DOHH2 (cell line): ENCODE measurements around the gene POLK.

ENCODE experiments used
- H3F3A ChIP-seq: fragments of 200-600 bp; sonication (generic), shearing (Covaris generic); 2 replicates; pipeline ENCODE4 v1.6.0; 2016; ENCODE audit warnings: antibody characterized with exemption, mild to moderate bottlenecking; ENCODE audit not compliant: control insufficient read depth, insufficient read depth
- H3K27ac ChIP-seq: fragments of 200-600 bp; sonication (generic); 2 replicates; pipeline ENCODE4 v1.5.1; 2014; ENCODE audit warnings: low read depth, mild to moderate bottlenecking, low read length, moderate library complexity
- H3K27me3 ChIP-seq: fragments of 200-600 bp; sonication (generic); 2 replicates; pipeline ENCODE4 v1.6.1; 2014; ENCODE audit warnings: mild to moderate bottlenecking, low read length, mixed read lengths; ENCODE audit not compliant: control insufficient read depth
- H3K36me3 ChIP-seq: fragments of 200-600 bp; sonication (generic); 2 replicates; pipeline ENCODE4 v1.6.1; 2014; ENCODE audit warnings: mild to moderate bottlenecking, low read length, moderate library complexity, mixed read lengths; ENCODE audit not compliant: control insufficient read depth
- H3K4me1 ChIP-seq: fragments of 200-600 bp; sonication (generic); 2 replicates; pipeline ENCODE4 v1.6.1; 2014; ENCODE audit warnings: mild to moderate bottlenecking, low read length, mixed read lengths; ENCODE audit not compliant: control insufficient read depth
- H3K4me2 ChIP-seq: fragments of 200-600 bp; sonication (generic); 2 replicates; pipeline ENCODE4 v1.6.0; 2014; ENCODE audit warnings: mild to moderate bottlenecking, low read length, moderate library complexity
- H3K4me3 ChIP-seq: fragments of 200-600 bp; sonication (generic); 2 replicates; pipeline ENCODE4 v1.5.1; 2014; ENCODE audit warnings: mild to moderate bottlenecking, low read length, mixed read lengths
- H3K79me2 ChIP-seq: fragments of 200-600 bp; sonication (generic); 2 replicates; pipeline ENCODE4 v1.6.1; 2014; ENCODE audit warnings: mild to moderate bottlenecking, low read length, mixed read lengths; ENCODE audit not compliant: control insufficient read depth
- H3K9me2 ChIP-seq: fragments of 200-600 bp; sonication (generic); replicated peaks from 2 replicates; pipeline ENCODE4 v1.6.1; 2014; ENCODE audit warnings: mild to moderate bottlenecking, low read length, mixed read lengths; ENCODE audit not compliant: control insufficient read depth
- H3K9me3 ChIP-seq: fragments of 200-600 bp; sonication (generic); 2 replicates; pipeline ENCODE4 v1.6.1; 2014; ENCODE audit warnings: antibody characterized with exemption, low read length, mixed read lengths; ENCODE audit not compliant: control insufficient read depth, insufficient read depth
- H4K20me1 ChIP-seq: fragments of 200-600 bp; sonication (generic); 2 replicates; pipeline ENCODE4 v1.6.0; 2014; ENCODE audit warnings: low read depth, mild to moderate bottlenecking, antibody characterized with exemption, low read length, moderate library complexity; ENCODE audit not compliant: control insufficient read depth, insufficient read depth
- CTCF ChIP-seq: fragments of 200-600 bp; sonication (generic); IDR thresholded peaks from one replicate; pipeline ENCODE4 v1.5.1; 2014; ENCODE audit warnings: antibody characterized with exemption, mild to moderate bottlenecking, low read depth, low read length; ENCODE audit not compliant: poor library complexity, severe bottlenecking
- EZH2phosphoT487 ChIP-seq: fragments of 200-600 bp; sonication (generic); IDR thresholded peaks from 2 replicates; pipeline ENCODE4 v1.6.1; 2017; ENCODE audit warnings: borderline replicate concordance, mild to moderate bottlenecking, antibody characterized with exemption, low read length, moderate library complexity, mixed read lengths

Gene POLK

GRCh38 chr5:75639535-75640311, 128.0 kb downstream of the POLK start:
- no peak overlapping the region for H3K4me2 ChIP-seq
- no peak overlapping the region for H3K4me3 ChIP-seq
- H3K9me2 ChIP-seq: no peaks in the 10 kb centered on the region
- no peaks in the 10 kb centered on the region for H3K9me3 ChIP-seq
- H3K27me3 ChIP-seq: no peaks in the 10 kb centered on the region
- H3F3A ChIP-seq: no peaks in the 10 kb centered on the region
- H3K4me1 ChIP-seq: no peaks in the 10 kb centered on the region
- H3K36me3 ChIP-seq: no peaks in the 10 kb centered on the region
- no peak overlapping the region for H3K27ac ChIP-seq
- TF ChIP-seq EZH2phosphoT487 (no peak), CTCF (no peak)
- H4K20me1 ChIP-seq: no peaks in the 10 kb centered on the region
- H3K79me2 ChIP-seq: no peaks in the 10 kb centered on the region

- Histone ChIP-seq H3K4me2 (no peak overlapping the region), H3F3A (no peaks in the 10 kb centered on the region), H3K79me2 (no peaks in the 10 kb centered on the region), H3K27ac (no peak overlapping the region), H3K4me1 (no peaks in the 10 kb centered on the region), H3K4me3 (no peak overlapping the region), H3K9me3 (no peaks in the 10 kb centered on the region), H3K36me3 (no peaks in the 10 kb centered on the region), H3K9me2 (no peaks in the 10 kb centered on the region), H3K27me3 (no peaks in the 10 kb centered on the region), H4K20me1 (no peaks in the 10 kb centered on the region)
- TF ChIP-seq EZH2phosphoT487 (no peak), CTCF (no peak)
Observed at GRCh38 chr5:75640395-75640794, 128.7 kb downstream of the POLK start.

GRCh38 chr5:75640826-75641225, 129.1 kb downstream of the POLK start:
- H3K36me3 ChIP-seq: no peaks in the 10 kb centered on the region
- H3K9me2 ChIP-seq: no peaks in the 10 kb centered on the region
- H3K79me2 ChIP-seq: no peaks in the 10 kb centered on the region
- no peak overlapping the region for H3K27ac ChIP-seq
- TF ChIP-seq EZH2phosphoT487 (no peak), CTCF (no peak)
- H3K4me2 ChIP-seq: no peak overlapping the region
- H3K4me1 ChIP-seq: no peaks in the 10 kb centered on the region
- H3K27me3 ChIP-seq: no peaks in the 10 kb centered on the region
- H3K9me3 ChIP-seq: no peaks in the 10 kb centered on the region
- no peak overlapping the region for H3K4me3 ChIP-seq
- H4K20me1 ChIP-seq: no peaks in the 10 kb centered on the region
- H3F3A ChIP-seq: no peaks in the 10 kb centered on the region
